Hepatocyte (in vitro differentiated cells): ENCODE measurements around the gene NT5C1B.

Experiments
- EZH2phosphoT487 ChIP-seq: fragments of 200-600 bp; sonication (generic); IDR thresholded peaks from one replicate; pipeline ENCODE4 v1.6.1; 2018; ENCODE audit warnings: antibody characterized with exemption, mild to moderate bottlenecking, low read depth, moderate library complexity; ENCODE audit not compliant: unreplicated experiment, severe bottlenecking
- TF ChIP-seq, protein P1 (sequence below): fragments of 200-600 bp; sonication (generic); IDR thresholded peaks from 2 replicates; pipeline ENCODE4 v1.5.1; 2016; ENCODE audit warnings: antibody characterized with exemption, mild to moderate bottlenecking; ENCODE audit not compliant: poor library complexity

DNA sequence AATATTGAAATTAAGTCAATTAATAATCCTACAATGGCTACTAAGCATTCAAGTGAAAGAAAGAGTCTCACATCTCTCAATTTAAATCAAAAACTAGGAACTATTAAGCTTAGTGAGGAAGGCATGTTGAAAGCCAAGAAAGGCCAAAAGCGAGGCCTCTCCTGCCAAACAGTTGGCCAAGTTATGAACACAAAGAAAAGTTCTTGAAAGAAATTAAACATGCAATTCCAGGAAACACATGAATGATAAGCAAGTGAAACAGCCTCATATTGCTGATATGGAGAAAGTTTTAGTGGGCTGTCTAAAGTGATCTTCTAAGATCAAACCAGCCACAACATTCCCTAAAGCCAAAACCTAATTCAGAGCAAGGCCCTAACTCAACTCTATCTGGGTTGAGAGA is 40.7 kb downstream of the NT5C1B start:
- TF ChIP-seq, protein P1, sequence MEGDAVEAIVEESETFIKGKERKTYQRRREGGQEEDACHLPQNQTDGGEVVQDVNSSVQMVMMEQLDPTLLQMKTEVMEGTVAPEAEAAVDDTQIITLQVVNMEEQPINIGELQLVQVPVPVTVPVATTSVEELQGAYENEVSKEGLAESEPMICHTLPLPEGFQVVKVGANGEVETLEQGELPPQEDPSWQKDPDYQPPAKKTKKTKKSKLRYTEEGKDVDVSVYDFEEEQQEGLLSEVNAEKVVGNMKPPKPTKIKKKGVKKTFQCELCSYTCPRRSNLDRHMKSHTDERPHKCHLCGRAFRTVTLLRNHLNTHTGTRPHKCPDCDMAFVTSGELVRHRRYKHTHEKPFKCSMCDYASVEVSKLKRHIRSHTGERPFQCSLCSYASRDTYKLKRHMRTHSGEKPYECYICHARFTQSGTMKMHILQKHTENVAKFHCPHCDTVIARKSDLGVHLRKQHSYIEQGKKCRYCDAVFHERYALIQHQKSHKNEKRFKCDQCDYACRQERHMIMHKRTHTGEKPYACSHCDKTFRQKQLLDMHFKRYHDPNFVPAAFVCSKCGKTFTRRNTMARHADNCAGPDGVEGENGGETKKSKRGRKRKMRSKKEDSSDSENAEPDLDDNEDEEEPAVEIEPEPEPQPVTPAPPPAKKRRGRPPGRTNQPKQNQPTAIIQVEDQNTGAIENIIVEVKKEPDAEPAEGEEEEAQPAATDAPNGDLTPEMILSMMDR, result no peak
- no peak for TF ChIP-seq EZH2phosphoT487
